ENCODE results near the gene SPN. TPM values are rescaled to one million over a fixed set of nuclear protein-coding genes. Genes with fewer than 3 reads are reported as not detected.
"Not testable (repeated sequence)": the region's sequence is repeated elsewhere in the genome, so short reads cannot be mapped to it uniquely, and the experiment has no call there.

Gene SPN
- total RNA-seq, 1 donor from 2014 or later, result 388 TPM

GRCh38 chr16:29644973-29645693 is 17.9 kb upstream of the SPN start:
- intact Hi-C loops (cut with micrococcal nuclease), result no loop called here

GRCh38 chr16:29645694-29646187 is 17.3 kb upstream of the SPN start:
- intact Hi-C loops (cut with micrococcal nuclease), result no loop called here

- intact Hi-C loops (cut with micrococcal nuclease), result no loop called here
These were observed 16.1 kb upstream of the SPN start for GRCh38 chr16:29646947-29647346.

GRCh38 chr16:29649588-29650494 is 13.2 kb upstream of the SPN start:
- intact Hi-C loops (cut with micrococcal nuclease), result no loop called here

GRCh38 chr16:29650771-29651170 is 12.3 kb upstream of the SPN start:
- intact Hi-C loops (cut with micrococcal nuclease), result no loop called here

GRCh38 chr16:29651774-29652349 is 11.2 kb upstream of the SPN start:
- intact Hi-C loops (cut with micrococcal nuclease), result no loop called here

GRCh38 chr16:29653471-29653870 is 9.6 kb upstream of the SPN start:
- intact Hi-C loops (cut with micrococcal nuclease), result no loop called here

- intact Hi-C loops (cut with micrococcal nuclease), result not testable (repeated sequence)
These were observed 9.2 kb upstream of the SPN start for GRCh38 chr16:29653890-29654289.

GRCh38 chr16:29656688-29657523 is 6.1 kb upstream of the SPN start:
- intact Hi-C loops (cut with micrococcal nuclease), result no loop called here

GRCh38 chr16:29658705-29659104 is 4.3 kb upstream of the SPN start:
- intact Hi-C loops (cut with micrococcal nuclease), result no loop called here

GRCh38 chr16:29662000-29662728 is 883 bp upstream of the SPN start:
- intact Hi-C loops (cut with micrococcal nuclease), result loop anchor here (5.0 kb wide), 1 partner anchor 35 kb away; no protein-coding TSS in a partner anchor

- intact Hi-C loops (cut with micrococcal nuclease), result loop anchor here (1.0 to 5.0 kb wide), 3 partner anchors 21 to 67 kb away; no protein-coding TSS in a partner anchor
These were observed 375 bp upstream of the SPN start for GRCh38 chr16:29662729-29663015.

GRCh38 chr16:29663807-29664090 is 702 bp downstream of the SPN start:
- intact Hi-C loops (cut with micrococcal nuclease), result loop anchor here (1.0 to 5.0 kb wide), 4 partner anchors 22 to 68 kb away; no protein-coding TSS in a partner anchor

GRCh38 chr16:29664091-29664921 is 1.3 kb downstream of the SPN start:
- intact Hi-C loops (cut with micrococcal nuclease), result loop anchor here (1.0 to 5.0 kb wide), 2 partner anchors 37 to 51 kb away; no protein-coding TSS in a partner anchor

- intact Hi-C loops (cut with micrococcal nuclease), result loop anchor here (1.0 kb wide), 1 partner anchor 11 kb away; no protein-coding TSS in a partner anchor
These were observed 2.4 kb downstream of the SPN start for GRCh38 chr16:29665294-29666077.

GRCh38 chr16:29667322-29667610 is 4.2 kb downstream of the SPN start:
- intact Hi-C loops (cut with micrococcal nuclease), result not testable (repeated sequence)

- intact Hi-C loops (cut with micrococcal nuclease), result no loop called here
These were observed 4.7 kb downstream of the SPN start for GRCh38 chr16:29667755-29668154.

- intact Hi-C loops (cut with micrococcal nuclease), result no loop called here
These were observed 5.2 kb downstream of the SPN start for GRCh38 chr16:29668267-29668666.

GRCh38 chr16:29673501-29673900 is 10.5 kb downstream of the SPN start:
- intact Hi-C loops (cut with micrococcal nuclease), result no loop called here
